T-cell (primary cell): Measurements from ENCODE around the gene COPA. TPM values are rescaled to one million over a fixed set of nuclear protein-coding genes. Genes with fewer than 3 reads are reported as not detected.

Source experiments
- ATAC-seq, 4 experiments: fragments of 200-7000 bp in 3 of 4; fragments of 150-1000 bp in 1 of 4; cut with Tn5 transposase; replicated peaks in 1 of 4; 1 replicate in 3 of 4; 2 replicates in 1 of 4; pipeline ENCODE4 v1.10.0; 2021; ENCODE audit warnings: moderate library complexity in 3 of 4, mild to moderate bottlenecking in 2 of 4, moderate number of reproducible peaks in 1 of 4
- CTCF ChIA-PET, 2 donors: fragments of 300-600 bp; sonication (Branson Sonifier 250); formaldehyde crosslinking; loops; one replicate each; lab custom pipeline; 2022; ENCODE audit warnings: antibody characterized with exemption in 2 of 2; lab: Charles Lee
- POLR2A ChIA-PET, 2 donors: fragments of 300-600 bp; sonication (Branson Sonifier 250); formaldehyde crosslinking; loops; one replicate each; lab custom pipeline; 2022; ENCODE audit warnings: antibody characterized with exemption in 2 of 2; lab: Charles Lee
- DNase-seq, 35 experiments: peaks; one replicate each; pipeline versions ENCODE4 v3.0.0 to v3.0.0-alpha.2; 2013 to 2023
- H3K27ac ChIP-seq: one replicate; pipeline ENCODE4 v1.5.1; 2013; ENCODE audit warnings: low read length
- H3K27me3 ChIP-seq, 2 experiments: replicated peaks in 1 of 2; 1 replicate in 1 of 2; 2 replicates in 1 of 2; pipeline versions ENCODE4 v1.6.1 to v1.7.0; 2013; ENCODE audit warnings: low read length in 1 of 2, mixed read lengths in 1 of 2; ENCODE audit not compliant: control insufficient read depth in 2 of 2, insufficient read depth in 2 of 2; ENCODE audit errors: extremely low read depth in 1 of 2
- H3K36me3 ChIP-seq, 2 donors: 1 replicate in 1 of 2; 2 replicates in 1 of 2; pipeline versions ENCODE4 v1.6.1 to v1.7.0; 2013; ENCODE audit warnings: low read length in 1 of 2; ENCODE audit not compliant: control insufficient read depth in 2 of 2, insufficient read depth in 1 of 2; ENCODE audit errors: extremely low read depth in 1 of 2
- H3K4me1 ChIP-seq, 2 experiments: 1 replicate in 1 of 2; 2 replicates in 1 of 2; pipeline versions ENCODE4 v1.6.1 to v1.7.0; 2013; ENCODE audit warnings: low read length in 2 of 2, mixed read lengths in 1 of 2; ENCODE audit not compliant: insufficient read depth in 2 of 2, control insufficient read depth in 1 of 2; ENCODE audit errors: extremely low read depth in 1 of 2
- H3K4me3 ChIP-seq, 2 donors: 1 replicate in 1 of 2; 2 replicates in 1 of 2; pipeline versions ENCODE4 v1.5.1 to v1.7.0; 2013; ENCODE audit warnings: mild to moderate bottlenecking in 2 of 2, low read length in 1 of 2, moderate library complexity in 1 of 2; ENCODE audit not compliant: control insufficient read depth in 1 of 2; ENCODE audit errors: extremely low read depth in 1 of 2
- H3K9me3 ChIP-seq: 2 replicates; pipeline ENCODE4 v1.7.0; 2013
- H3K27ac Mint-ChIP-seq, 2 donors: one replicate each; pipeline ENCODE4 v1.8.0; 2020 to 2021; ENCODE audit warnings: mild to moderate bottlenecking in 2 of 2, mixed read lengths in 2 of 2
- H3K27me3 Mint-ChIP-seq, 2 donors: one replicate each; pipeline ENCODE4 v1.8.0; 2021 to 2022; ENCODE audit warnings: mixed read lengths in 2 of 2
- H3K36me3 Mint-ChIP-seq: one replicate; pipeline ENCODE4 v1.8.0; 2021; ENCODE audit warnings: mixed read lengths
- H3K4me1 Mint-ChIP-seq, 3 donors: one replicate each; pipeline ENCODE4 v1.8.0; 2020 to 2022; ENCODE audit warnings: mixed read lengths in 3 of 3, mild to moderate bottlenecking in 1 of 3
- H3K4me3 Mint-ChIP-seq, 3 donors: one replicate each; pipeline ENCODE4 v1.8.0; 2020 to 2022; ENCODE audit warnings: mild to moderate bottlenecking in 3 of 3, mixed read lengths in 3 of 3, moderate library complexity in 3 of 3
- H3K9me3 Mint-ChIP-seq, 3 donors: one replicate each; pipeline ENCODE4 v1.8.0; 2020 to 2022; ENCODE audit warnings: mixed read lengths in 3 of 3
- WGBS: methylation state at CpG from one replicate; pipeline ENCODE4 v1.1.5; 2013; ENCODE audit warnings: missing lambda C conversion rate; ENCODE audit not compliant: insufficient coverage; 5-methylcytosine and 5-hydroxymethylcytosine counted together
- total RNA-seq, 35 experiments: library from RNA in 6 of 35; stranded (reverse) in 6 of 35; fragments of 120-200 nt in 1 of 35; gene quantifications; one replicate each; pipeline versions ENCODE4 v1.2.1 to v1.2.4 and lab custom pipeline; 2013 to 2026

The COPA gene
- total RNA-seq, 5 donors from 2014 or later (not counting 1 experiment from before 2014, with no cell fraction given): 106 to 126 (median 111) TPM

- no peaks in the 10 kb centered on the region for H3K9me3 ChIP-seq
- POLR2A ChIA-PET: interaction anchor here in 1 of 2 donors (0.6 kb wide), 1 partner anchor 54 kb away, joined by 4 read pairs; no protein-coding TSS in a partner anchor
- H3K27ac ChIP-seq: no peak overlapping the region
- H3K27me3 ChIP-seq: peaks cover 0 to 7% of the 10 kb centered on the region in 2 experiments
- Mint-ChIP-seq H3K36me3 (no peaks in the 10 kb centered on the region), H3K9me3 (no peaks in the 10 kb centered on the region), H3K27me3 (peaks cover 0 to 3% of the 10 kb centered on the region in 2 donors), H3K4me3 (no peak overlapping the region), H3K4me1 (peaks cover 3 to 5% (median 4%) of the 10 kb centered on the region in 3 donors), H3K27ac (no peak overlapping the region)
- WGBS: 97% methylated on average over 33 of the region's 42 CpGs
- no peak overlapping the region for H3K4me3 ChIP-seq
- CTCF ChIA-PET: interaction anchor here (0.5 to 0.6 kb wide), 5 partner anchors 24 to 921 kb away, joined by 3 to 4 read pairs (median 3); no protein-coding TSS in a partner anchor
- H3K36me3 ChIP-seq: no peaks in the 10 kb centered on the region
- DNase-seq (no peak), ATAC-seq (no peak)
- H3K4me1 ChIP-seq: peaks cover 0 to 4% of the 10 kb centered on the region in 2 experiments
Measured at GRCh38 chr1:160370561-160371345, 27.7 kb upstream of the COPA start.

GRCh38 chr1:160369087-160369486 is 26.0 kb upstream of the COPA start:
- Histone ChIP-seq H3K27me3 (no peaks in the 10 kb centered on the region), H3K36me3 (no peaks in the 10 kb centered on the region), H3K9me3 (no peaks in the 10 kb centered on the region), H3K4me1 (no peaks in the 10 kb centered on the region), H3K27ac (no peak overlapping the region), H3K4me3 (no peak overlapping the region)
- ATAC-seq: no peak
- CTCF ChIA-PET: no interaction called here
- Mint-ChIP-seq H3K27ac (no peak overlapping the region), H3K4me3 (no peak overlapping the region), H3K9me3 (no peaks in the 10 kb centered on the region), H3K27me3 (no peaks in the 10 kb centered on the region), H3K4me1 (no peaks in the 10 kb centered on the region), H3K36me3 (no peaks in the 10 kb centered on the region)
- POLR2A ChIA-PET: no interaction called here
- no peak for DNase-seq
- no CpG with 5 or more reads among the region's 1 CpG for WGBS

DNA sequence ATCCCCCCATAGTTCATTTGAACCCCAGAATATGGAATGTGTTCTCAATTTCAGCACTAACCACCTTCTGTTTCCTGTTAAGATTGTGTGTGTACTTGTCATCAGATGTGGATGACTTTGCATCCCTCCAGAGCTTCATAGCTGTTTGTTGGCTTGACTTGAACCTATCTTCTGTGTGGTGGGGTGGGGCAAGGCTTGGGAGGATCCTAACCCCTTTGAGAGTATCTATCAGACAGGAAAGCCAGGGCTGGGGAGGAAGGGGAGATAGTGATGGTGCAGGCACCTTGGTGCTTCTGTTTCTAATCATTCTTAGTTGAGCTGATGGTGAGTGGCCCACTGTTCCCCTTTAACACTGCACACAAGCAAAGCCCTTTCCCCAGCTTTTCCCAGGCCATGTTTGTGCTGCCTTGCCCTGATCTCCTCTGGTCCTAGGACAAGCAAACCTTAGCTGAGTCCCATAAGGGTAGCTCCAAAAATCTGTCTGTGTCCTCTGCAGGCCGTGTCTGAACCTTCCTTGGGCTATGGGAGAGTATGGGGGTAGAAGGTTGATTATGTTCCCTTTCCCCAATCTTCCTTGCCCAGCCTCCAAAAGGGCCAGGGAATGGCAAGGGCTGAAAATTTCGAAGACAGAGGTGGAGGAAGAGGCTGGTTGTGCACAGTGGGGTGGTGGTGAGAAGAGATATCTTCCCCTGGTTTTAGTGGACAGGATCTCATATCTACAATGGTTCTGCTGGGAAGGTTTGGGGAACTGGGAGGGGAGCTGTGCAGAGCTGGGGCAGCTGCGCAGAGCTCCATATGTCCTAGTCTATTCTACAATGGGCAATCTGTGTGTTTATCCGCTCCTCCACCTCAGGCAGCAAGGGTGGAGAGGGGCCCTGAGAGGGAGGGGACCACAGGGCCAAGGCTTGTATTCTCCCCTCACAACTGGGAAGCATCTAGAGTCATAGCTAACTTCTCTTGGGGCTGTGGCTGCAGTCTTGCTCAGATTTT is 25.2 kb upstream of the COPA start:
- POLR2A ChIA-PET: no interaction called here
- H3K9me3 Mint-ChIP-seq: no peaks in the 10 kb centered on the region
- H3K4me3 Mint-ChIP-seq: no peak overlapping the region
- H3K27ac Mint-ChIP-seq: no peak overlapping the region
- ATAC-seq: no peak
- WGBS: 100% methylated on average over 1 of the region's 4 CpGs
- H3K4me1 ChIP-seq: no peaks in the 10 kb centered on the region
- no peak overlapping the region for H3K27ac ChIP-seq
- H3K4me1 Mint-ChIP-seq: peaks cover 0 to 6% (median 1%) of the 10 kb centered on the region in 3 donors
- H3K36me3 ChIP-seq: no peaks in the 10 kb centered on the region
- no peaks in the 10 kb centered on the region for H3K36me3 Mint-ChIP-seq
- no peaks in the 10 kb centered on the region for H3K27me3 Mint-ChIP-seq
- no peak overlapping the region for H3K4me3 ChIP-seq
- CTCF ChIA-PET: interaction anchor here in 1 of 2 donors (0.9 to 1.1 kb wide), 2 partner anchors 14 to 77 kb away, joined by 3 read pairs; no protein-coding TSS in a partner anchor
- DNase-seq: no peak
- no peaks in the 10 kb centered on the region for H3K9me3 ChIP-seq
- no peaks in the 10 kb centered on the region for H3K27me3 ChIP-seq

- peaks cover 0 to 6% (median 3%) of the 10 kb centered on the region in 3 donors for H3K4me1 Mint-ChIP-seq
Measured at GRCh38 chr1:160367516-160367900, 24.5 kb upstream of the COPA start.

GRCh38 chr1:160366731-160367515 is 23.9 kb upstream of the COPA start, which contains the start of gene NHLH1:
Gene NHLH1, plus strand, starts transcription at chr1:160367071. Its CDS starts 3,661 bp downstream, at chr1:160370732.
- Histone ChIP-seq H3K4me1 (no peaks in the 10 kb centered on the region), H3K27me3 (no peaks in the 10 kb centered on the region), H3K4me3 (no peak within 1 kb of the TSS), H3K36me3 (no peaks in the 10 kb centered on the region), H3K27ac (no peak within 1 kb of the TSS), H3K9me3 (no peaks in the 10 kb centered on the region)
- Mint-ChIP-seq H3K9me3 (no peaks in the 10 kb centered on the region), H3K4me1 (peaks cover 0 to 6% (median 3%) of the 10 kb centered on the region in 3 donors), H3K27ac (no peak within 1 kb of the TSS), H3K27me3 (no peaks in the 10 kb centered on the region), H3K36me3 (no peaks in the 10 kb centered on the region), H3K4me3 (no peak within 1 kb of the TSS)
- POLR2A ChIA-PET: no interaction called here
- 89% methylated on average over 4 of the region's 15 CpGs for WGBS
- ATAC-seq (no peak), DNase-seq (no peak)
- CTCF ChIA-PET: interaction anchor here in 1 of 2 donors (0.7 kb wide), 2 partner anchors 90 to 266 kb away, joined by 3 to 7 read pairs; no protein-coding TSS in a partner anchor

More at GRCh38 chr1:160367516-160367900, 24.5 kb upstream of the COPA start:
- Mint-ChIP-seq H3K9me3 (no peaks in the 10 kb centered on the region), H3K27me3 (no peaks in the 10 kb centered on the region), H3K27ac (no peak overlapping the region), H3K36me3 (no peaks in the 10 kb centered on the region), H3K4me3 (no peak overlapping the region)
- no peaks in the 10 kb centered on the region for H3K9me3 ChIP-seq
- POLR2A ChIA-PET: no interaction called here
- ATAC-seq (no peak), DNase-seq (no peak)
- 60% methylated on average over 2 of the region's 4 CpGs for WGBS
- no peak overlapping the region for H3K4me3 ChIP-seq
- H3K27ac ChIP-seq: no peak overlapping the region
- H3K27me3 ChIP-seq: no peaks in the 10 kb centered on the region
- CTCF ChIA-PET: interaction anchor here in 1 of 2 donors (0.9 to 1.1 kb wide), 2 partner anchors 13 to 76 kb away, joined by 3 read pairs; no protein-coding TSS in a partner anchor
- no peaks in the 10 kb centered on the region for H3K36me3 ChIP-seq
- H3K4me1 ChIP-seq: no peaks in the 10 kb centered on the region
